HepG2 (cell line): ENCODE results near the gene GALNT16. TPM values are rescaled to one million over a fixed set of nuclear protein-coding genes. Genes with fewer than 3 reads are reported as not detected.

Experiments
- HNF4G ChIP-seq, 2 experiments: sonication (generic) in 1 of 2; formaldehyde crosslinking in 1 of 2; IDR thresholded peaks; 2 replicates each; pipeline versions ENCODE4 v1.4.0 to v1.6.1; 2011 to 2020; ENCODE audit warnings: borderline replicate concordance in 2 of 2, low read depth in 2 of 2, mild to moderate bottlenecking in 2 of 2, low read length in 1 of 2, missing genetic modification reagents in 1 of 2, moderate library complexity in 1 of 2
- IRF2 ChIP-seq: IDR thresholded peaks from 2 replicates; pipeline ENCODE4 v1.6.1; 2018; ENCODE audit warnings: missing genetic modification reagents, missing compliant biosample characterization
- KLF11 ChIP-seq: IDR thresholded peaks from 2 replicates; pipeline ENCODE4 v1.6.1; 2016; ENCODE audit warnings: missing compliant biosample characterization
- PITX1 ChIP-seq: sonication (generic); formaldehyde crosslinking; IDR thresholded peaks from 2 replicates; pipeline ENCODE4 v1.5.1; 2020; ENCODE audit warnings: mild to moderate bottlenecking, missing genetic modification reagents
- SP140L ChIP-seq: sonication (generic); formaldehyde crosslinking; IDR thresholded peaks from 2 replicates; pipeline ENCODE4 v1.4.0; 2020; ENCODE audit warnings: missing genetic modification reagents, borderline replicate concordance
- SRSF1 ChIP-seq: fragments of 200-400 bp; formaldehyde crosslinking; optimal IDR thresholded peaks from 2 replicates; pipeline ENCODE3; 2017; ENCODE audit warnings: mild to moderate bottlenecking, low read depth, low read length, moderate library complexity
- TBL1XR1 ChIP-seq: fragments of 150-350 bp; IDR thresholded peaks from 2 replicates; pipeline ENCODE4 v1.6.1; 2014; ENCODE audit warnings: borderline replicate concordance, low read length; ENCODE audit not compliant: partially characterized antibody
- TEAD2 ChIP-seq: sonication (generic); formaldehyde crosslinking; IDR thresholded peaks from 2 replicates; pipeline ENCODE4 v1.9.0; 2021; ENCODE audit warnings: missing genetic modification reagents
- ZNF326 ChIP-seq: sonication (generic); formaldehyde crosslinking; IDR thresholded peaks from 2 replicates; pipeline ENCODE4 v1.4.0; 2020; ENCODE audit warnings: missing genetic modification reagents, borderline replicate concordance
- ZNF510 ChIP-seq: sonication (generic); formaldehyde crosslinking; IDR thresholded peaks from 2 replicates; pipeline ENCODE4 v1.4.0; 2020; ENCODE audit warnings: low read depth, mild to moderate bottlenecking, missing genetic modification reagents
- ZNF773 ChIP-seq: sonication (generic); formaldehyde crosslinking; IDR thresholded peaks from 2 replicates; pipeline ENCODE4 v1.4.0; 2020; ENCODE audit warnings: missing genetic modification reagents, borderline replicate concordance
- ZSCAN21 ChIP-seq: sonication (generic); formaldehyde crosslinking; IDR thresholded peaks from 2 replicates; pipeline ENCODE4 v1.8.0; 2022; ENCODE audit warnings: mild to moderate bottlenecking, missing genetic modification reagents, moderate library complexity, borderline replicate concordance
- polyA plus RNA-seq, 8 experiments: library from polyadenylated mRNA; depleted of rRNA in 3 of 8; stranded (reverse) in 7 of 8; unstranded in 1 of 8; fragments of >200 nt; fragmentation: Illumina TruSeq in 4 of 8; extraction: Trizol in 4 of 8; gene quantifications; 2 replicates each; pipeline versions ENCODE4 v1.2.1 to v1.2.3, GENCODE V29; 2011 to 2016; ENCODE audit warnings: low read depth in 4 of 8, missing spikeins in 1 of 8, mixed read lengths in 1 of 8; ENCODE audit not compliant: insufficient read depth in 1 of 8
- total RNA-seq, 5 experiments: library from RNA; depleted of rRNA; stranded (reverse); fragments of >200 nt; fragmentation: Illumina TruSeq; extraction: Trizol; gene quantifications; 2 replicates each; pipeline ENCODE4 v1.2.3, GENCODE V29; 2016; ENCODE audit warnings: low read depth in 1 of 5
- TF ChIP-seq, protein P1 (sequence below): sonication (generic); formaldehyde crosslinking; IDR thresholded peaks from 2 replicates; pipeline ENCODE4 v1.4.0; 2020; ENCODE audit warnings: mild to moderate bottlenecking, missing genetic modification reagents
- TF ChIP-seq, protein P2 (sequence below): sonication (generic); formaldehyde crosslinking; IDR thresholded peaks from 2 replicates; pipeline ENCODE4 v1.4.0; 2020; ENCODE audit warnings: missing genetic modification reagents; ENCODE audit errors: not compliant biosample characterization
- TF ChIP-seq, protein P3 (sequence below): IDR thresholded peaks from 2 replicates; pipeline ENCODE4 v1.6.1; 2016; ENCODE audit warnings: missing compliant biosample characterization, missing genetic modification reagents, borderline replicate concordance
- TF ChIP-seq, protein P4 (sequence below): sonication (generic); formaldehyde crosslinking; IDR thresholded peaks from 2 replicates; pipeline ENCODE4 v1.5.1; 2020; ENCODE audit warnings: missing genetic modification reagents, mild to moderate bottlenecking, borderline replicate concordance
- TF ChIP-seq, protein P5 (sequence below): sonication (generic); formaldehyde crosslinking; IDR thresholded peaks from 2 replicates; pipeline ENCODE4 v1.8.1; 2022; ENCODE audit warnings: mild to moderate bottlenecking, missing genetic modification reagents

GALNT16 gene
- total and polyA plus RNA-seq, 2 of the 13 experiments (the other 11 are each of a cell fraction or from before 2014, with no cell fraction given), result 0.54 to 0.82 TPM

DNA sequence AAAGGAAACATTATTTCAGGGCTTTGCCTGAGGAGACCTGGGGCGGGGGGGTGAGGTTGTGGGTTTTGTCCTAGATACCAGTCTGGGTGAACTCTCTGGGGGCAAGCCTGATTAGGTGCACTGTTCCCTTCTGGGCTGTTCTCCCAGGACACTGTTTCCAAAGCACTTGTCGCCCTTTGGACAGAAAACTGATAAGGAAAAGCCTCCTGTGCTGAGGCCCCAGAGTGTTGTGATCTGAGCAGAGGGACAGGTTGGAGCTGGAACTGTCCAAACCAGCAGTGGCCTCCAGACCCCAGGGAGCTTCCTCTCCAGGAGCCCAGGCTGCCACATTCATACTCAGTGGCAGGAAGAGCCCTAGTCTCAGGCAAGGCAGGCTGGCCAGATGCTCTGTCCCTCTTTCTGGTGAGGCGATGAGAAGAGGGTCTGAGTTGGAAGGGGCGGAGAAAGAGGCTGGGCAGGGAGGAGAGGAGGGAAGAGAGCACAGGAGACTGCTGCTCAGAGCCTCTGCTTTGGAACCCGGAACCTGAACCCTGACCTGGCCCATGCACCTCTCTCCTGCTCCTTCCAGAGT lies 1.9 kb downstream of the GALNT16 start (continued):
- TF ChIP-seq, protein P1, sequence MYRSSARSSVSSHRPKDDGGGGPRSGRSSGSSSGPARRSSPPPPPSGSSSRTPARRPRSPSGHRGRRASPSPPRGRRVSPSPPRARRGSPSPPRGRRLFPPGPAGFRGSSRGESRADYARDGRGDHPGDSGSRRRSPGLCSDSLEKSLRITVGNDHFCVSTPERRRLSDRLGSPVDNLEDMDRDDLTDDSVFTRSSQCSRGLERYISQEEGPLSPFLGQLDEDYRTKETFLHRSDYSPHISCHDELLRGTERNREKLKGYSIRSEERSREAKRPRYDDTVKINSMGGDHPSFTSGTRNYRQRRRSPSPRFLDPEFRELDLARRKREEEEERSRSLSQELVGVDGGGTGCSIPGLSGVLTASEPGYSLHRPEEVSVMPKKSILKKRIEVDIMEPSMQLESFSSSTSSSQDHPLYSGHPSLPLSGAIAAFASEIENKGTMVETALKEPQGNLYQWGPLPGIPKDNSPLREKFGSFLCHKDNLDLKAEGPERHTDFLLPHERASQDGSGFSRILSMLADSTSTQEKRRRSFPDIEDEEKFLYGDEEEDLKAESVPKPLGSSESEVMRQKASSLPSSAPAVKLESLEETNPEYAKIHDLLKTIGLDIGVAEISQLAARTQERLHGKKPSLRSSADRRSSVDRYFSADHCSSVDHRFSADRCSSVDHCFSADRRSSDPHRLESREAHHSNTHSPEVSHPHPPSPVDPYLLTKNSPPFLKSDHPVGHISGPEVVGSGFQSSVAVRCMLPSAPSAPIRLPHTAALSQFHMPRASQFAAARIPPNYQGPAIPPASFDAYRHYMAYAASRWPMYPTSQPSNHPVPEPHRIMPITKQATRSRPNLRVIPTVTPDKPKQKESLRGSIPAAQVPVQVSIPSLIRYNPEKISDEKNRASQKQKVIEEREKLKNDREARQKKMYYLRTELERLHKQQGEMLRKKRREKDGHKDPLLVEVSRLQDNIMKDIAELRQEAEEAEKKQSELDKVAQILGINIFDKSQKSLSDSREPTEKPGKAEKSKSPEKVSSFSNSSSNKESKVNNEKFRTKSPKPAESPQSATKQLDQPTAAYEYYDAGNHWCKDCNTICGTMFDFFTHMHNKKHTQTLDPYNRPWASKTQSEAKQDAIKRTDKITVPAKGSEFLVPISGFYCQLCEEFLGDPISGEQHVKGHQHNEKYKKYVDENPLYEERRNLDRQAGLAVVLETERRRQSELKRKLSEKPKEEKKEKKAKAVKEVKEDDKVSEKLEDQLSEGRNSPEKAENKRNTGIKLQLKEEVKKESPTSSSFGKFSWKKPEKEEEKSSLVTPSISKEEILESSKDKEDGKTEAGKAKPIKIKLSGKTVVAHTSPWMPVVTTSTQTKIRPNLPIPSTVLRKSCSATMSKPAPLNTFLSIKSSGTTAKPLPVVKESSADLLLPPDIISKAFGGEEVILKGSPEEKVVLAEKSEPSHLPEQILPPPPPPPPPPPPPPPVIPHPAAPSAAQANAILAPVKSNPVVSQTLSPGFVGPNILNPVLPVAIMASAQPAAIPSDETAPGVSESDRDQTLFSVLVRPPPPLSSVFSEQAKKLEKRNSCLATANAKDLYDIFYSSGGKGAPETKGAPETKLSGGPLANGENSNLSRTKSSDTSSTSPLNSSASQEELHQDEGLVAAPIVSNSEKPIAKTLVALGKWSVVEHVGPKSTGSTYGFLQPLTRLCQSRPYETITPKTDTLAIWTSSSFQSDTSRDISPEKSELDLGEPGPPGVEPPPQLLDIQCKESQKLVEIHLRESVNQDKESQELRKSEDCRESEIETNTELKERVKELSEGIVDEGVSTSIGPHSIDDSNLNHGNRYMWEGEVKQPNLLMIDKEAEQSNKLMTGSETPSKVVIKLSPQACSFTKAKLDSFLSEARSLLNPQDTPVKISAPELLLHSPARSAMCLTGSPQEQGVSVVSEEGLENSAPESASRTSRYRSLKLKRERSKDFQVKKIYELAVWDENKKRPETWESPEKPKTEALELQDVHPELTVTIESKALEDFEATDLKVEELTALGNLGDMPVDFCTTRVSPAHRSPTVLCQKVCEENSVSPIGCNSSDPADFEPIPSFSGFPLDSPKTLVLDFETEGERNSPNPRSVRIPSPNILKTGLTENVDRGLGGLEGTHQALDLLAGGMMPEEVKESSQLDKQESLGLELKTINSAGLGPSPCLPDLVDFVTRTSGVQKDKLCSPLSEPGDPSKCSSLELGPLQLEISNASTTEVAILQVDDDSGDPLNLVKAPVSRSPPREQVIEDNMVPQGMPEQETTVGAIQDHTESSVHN (CRISPR knock-in tag), result no peak
- TF ChIP-seq, protein P2, sequence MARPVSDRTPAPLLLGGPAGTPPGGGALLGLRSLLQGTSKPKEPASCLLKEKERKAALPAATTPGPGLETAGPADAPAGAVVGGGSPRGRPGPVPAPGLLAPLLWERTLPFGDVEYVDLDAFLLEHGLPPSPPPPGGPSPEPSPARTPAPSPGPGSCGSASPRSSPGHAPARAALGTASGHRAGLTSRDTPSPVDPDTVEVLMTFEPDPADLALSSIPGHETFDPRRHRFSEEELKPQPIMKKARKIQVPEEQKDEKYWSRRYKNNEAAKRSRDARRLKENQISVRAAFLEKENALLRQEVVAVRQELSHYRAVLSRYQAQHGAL (CRISPR knock-in tag), result no peak
- TF ChIP-seq HNF4G (IDR thresholded peaks at IDR 0.05; ENCODE audit: borderline replicate concordance, low read depth, low read length) (peak; percentile 37; the same call in 1 of the 2 replicates), HNF4G (CRISPR knock-in tag; IDR thresholded peaks at IDR 0.05; ENCODE audit: borderline replicate concordance, low read depth) (no peak), SP140L (no peak), ZNF326 (CRISPR knock-in tag) (no peak), ZNF773 (no peak), ZNF510 (CRISPR knock-in tag) (no peak), KLF11 (CRISPR knock-in tag) (no peak), IRF2 (CRISPR knock-in tag) (no peak), PITX1 (CRISPR knock-in tag) (peak; percentile 10; the same call in 1 of the 2 replicates), SRSF1 (no peak), TEAD2 (CRISPR knock-in tag) (no peak), ZSCAN21 (CRISPR knock-in tag) (no peak), TBL1XR1 (no peak)
- TF ChIP-seq, protein P3, sequence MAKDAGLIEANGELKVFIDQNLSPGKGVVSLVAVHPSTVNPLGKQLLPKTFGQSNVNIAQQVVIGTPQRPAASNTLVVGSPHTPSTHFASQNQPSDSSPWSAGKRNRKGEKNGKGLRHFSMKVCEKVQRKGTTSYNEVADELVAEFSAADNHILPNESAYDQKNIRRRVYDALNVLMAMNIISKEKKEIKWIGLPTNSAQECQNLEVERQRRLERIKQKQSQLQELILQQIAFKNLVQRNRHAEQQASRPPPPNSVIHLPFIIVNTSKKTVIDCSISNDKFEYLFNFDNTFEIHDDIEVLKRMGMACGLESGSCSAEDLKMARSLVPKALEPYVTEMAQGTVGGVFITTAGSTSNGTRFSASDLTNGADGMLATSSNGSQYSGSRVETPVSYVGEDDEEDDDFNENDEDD (CRISPR knock-in tag), result no peak
- TF ChIP-seq, protein P4, sequence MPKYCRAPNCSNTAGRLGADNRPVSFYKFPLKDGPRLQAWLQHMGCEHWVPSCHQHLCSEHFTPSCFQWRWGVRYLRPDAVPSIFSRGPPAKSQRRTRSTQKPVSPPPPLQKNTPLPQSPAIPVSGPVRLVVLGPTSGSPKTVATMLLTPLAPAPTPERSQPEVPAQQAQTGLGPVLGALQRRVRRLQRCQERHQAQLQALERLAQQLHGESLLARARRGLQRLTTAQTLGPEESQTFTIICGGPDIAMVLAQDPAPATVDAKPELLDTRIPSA (CRISPR knock-in tag), result no peak
- TF ChIP-seq, protein P5, sequence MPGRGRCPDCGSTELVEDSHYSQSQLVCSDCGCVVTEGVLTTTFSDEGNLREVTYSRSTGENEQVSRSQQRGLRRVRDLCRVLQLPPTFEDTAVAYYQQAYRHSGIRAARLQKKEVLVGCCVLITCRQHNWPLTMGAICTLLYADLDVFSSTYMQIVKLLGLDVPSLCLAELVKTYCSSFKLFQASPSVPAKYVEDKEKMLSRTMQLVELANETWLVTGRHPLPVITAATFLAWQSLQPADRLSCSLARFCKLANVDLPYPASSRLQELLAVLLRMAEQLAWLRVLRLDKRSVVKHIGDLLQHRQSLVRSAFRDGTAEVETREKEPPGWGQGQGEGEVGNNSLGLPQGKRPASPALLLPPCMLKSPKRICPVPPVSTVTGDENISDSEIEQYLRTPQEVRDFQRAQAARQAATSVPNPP (CRISPR knock-in tag), result no peak
